MM.1S (cell line): ENCODE results near the gene RAB4B.
"Not testable (repeated sequence)": the region's sequence is repeated elsewhere in the genome, so short reads cannot be mapped to it uniquely, and the experiment has no call there.

Experiments used
- DNase-seq: peaks from one replicate; pipeline ENCODE4 v3.0.0-alpha.2; 2015
- H2AFZ ChIP-seq: fragments of 300-600 bp; sonication (generic); 2 replicates; pipeline ENCODE4 v1.6.0; 2016; ENCODE audit warnings: antibody characterized with exemption, low read length
- H3F3A ChIP-seq: fragments of 300-600 bp; sonication (generic); 2 replicates; pipeline ENCODE4 v1.6.1; 2016; ENCODE audit warnings: mild to moderate bottlenecking, antibody characterized with exemption, low read length, moderate library complexity, mixed read lengths; ENCODE audit not compliant: insufficient read depth
- H3K27ac ChIP-seq: fragments of 300-600 bp; sonication (generic); 2 replicates; pipeline ENCODE4 v1.5.1; 2016; ENCODE audit warnings: mild to moderate bottlenecking, low read length
- H3K27me3 ChIP-seq: fragments of 300-600 bp; sonication (generic); replicated peaks from 2 replicates; pipeline ENCODE4 v1.6.0; 2016; ENCODE audit warnings: low read length; ENCODE audit not compliant: insufficient read depth
- H3K36me3 ChIP-seq: fragments of 300-600 bp; sonication (generic); replicated peaks from 2 replicates; pipeline ENCODE4 v1.6.1; 2016; ENCODE audit warnings: mild to moderate bottlenecking, low read length, mixed read lengths; ENCODE audit not compliant: insufficient read depth
- H3K4me1 ChIP-seq: fragments of 300-600 bp; sonication (generic); 2 replicates; pipeline ENCODE4 v1.6.1; 2016; ENCODE audit warnings: low read length, mixed read lengths
- H3K4me2 ChIP-seq: fragments of 300-600 bp; sonication (generic); 2 replicates; pipeline ENCODE4 v1.6.0; 2016; ENCODE audit warnings: low read depth, low read length
- H3K4me3 ChIP-seq: fragments of 300-600 bp; sonication (generic); 2 replicates; pipeline ENCODE4 v1.5.1; 2016; ENCODE audit warnings: low read length, mixed read lengths
- H3K79me2 ChIP-seq: fragments of 300-600 bp; sonication (generic); 2 replicates; pipeline ENCODE4 v1.6.1; 2016; ENCODE audit warnings: mixed run types, low read length, mixed read lengths
- H3K9ac ChIP-seq: fragments of 300-600 bp; sonication (generic); 2 replicates; pipeline ENCODE4 v1.6.1; 2016; ENCODE audit warnings: low read length, mixed read lengths
- H3K9me2 ChIP-seq: fragments of 300-600 bp; sonication (generic); replicated peaks from 2 replicates; pipeline ENCODE4 v1.6.1; 2016; ENCODE audit warnings: mild to moderate bottlenecking, low read length, mixed read lengths; ENCODE audit not compliant: insufficient read depth
- H3K9me3 ChIP-seq: fragments of 300-600 bp; sonication (generic); replicated peaks from 2 replicates; pipeline ENCODE4 v1.6.1; 2016; ENCODE audit warnings: mild to moderate bottlenecking, low read length, mixed read lengths; ENCODE audit not compliant: insufficient read depth
- H4K20me1 ChIP-seq: fragments of 300-600 bp; sonication (generic); 2 replicates; pipeline ENCODE4 v1.6.1; 2016; ENCODE audit warnings: mild to moderate bottlenecking, low read length, moderate library complexity, mixed read lengths; ENCODE audit not compliant: insufficient read depth
- CTCF ChIP-seq: fragments of 300-600 bp; sonication (generic); IDR thresholded peaks from 2 replicates; pipeline ENCODE4 v1.5.1; 2016; ENCODE audit warnings: antibody characterized with exemption, low read length, mixed read lengths
- EZH2 ChIP-seq: fragments of 300-600 bp; sonication (generic); optimal IDR thresholded peaks from 2 replicates; pipeline ENCODE3; 2017; ENCODE audit warnings: low read depth, mild to moderate bottlenecking, antibody characterized with exemption, low read length, mixed read lengths
- EZH2phosphoT487 ChIP-seq: fragments of 300-600 bp; sonication (generic); IDR thresholded peaks from 2 replicates; pipeline ENCODE4 v1.6.1; 2018; ENCODE audit warnings: antibody characterized with exemption, low read length

The RAB4B gene

GRCh38 chr19:40781140-40781539 lies 3.1 kb downstream of the RAB4B start:
- Histone ChIP-seq H3K27me3 (peaks cover 7% of the 10 kb centered on the region), H3K4me2 (no peak overlapping the region), H3K27ac (no peak overlapping the region), H4K20me1 (peaks cover 7% of the 10 kb centered on the region), H3K36me3 (no peaks in the 10 kb centered on the region), H3K79me2 (no peaks in the 10 kb centered on the region), H3K9me3 (no peaks in the 10 kb centered on the region), H3K9ac (no peak overlapping the region), H3K9me2 (no peaks in the 10 kb centered on the region), H2AFZ (no peak overlapping the region), H3F3A (peaks cover 14% of the 10 kb centered on the region), H3K4me1 (peaks cover 12% of the 10 kb centered on the region), H3K4me3 (no peak overlapping the region)
- no peak for TF ChIP-seq CTCF
- DNase-seq: no peak

- Histone ChIP-seq H3F3A (no peaks in the 10 kb centered on the region; the same call in 1 of the 2 replicates), H3K4me1 (peaks cover 4% of the 10 kb centered on the region), H3K9me3 (no peaks in the 10 kb centered on the region), H3K4me3 (no peak overlapping the region), H3K79me2 (no peaks in the 10 kb centered on the region), H3K36me3 (no peaks in the 10 kb centered on the region), H2AFZ (no peak overlapping the region), H3K4me2 (no peak overlapping the region), H3K9me2 (no peaks in the 10 kb centered on the region), H3K27ac (no peak overlapping the region), H3K27me3 (no peaks in the 10 kb centered on the region), H3K9ac (no peak overlapping the region), H4K20me1 (no peaks in the 10 kb centered on the region)
- no peak for DNase-seq
- TF ChIP-seq CTCF (no peak), EZH2phosphoT487 (no peak)
Observed at GRCh38 chr19:40783711-40784110, 5.7 kb downstream of the RAB4B start.

GRCh38 chr19:40784146-40784545 lies 6.1 kb downstream of the RAB4B start:
- H3K4me2 ChIP-seq, H3K9me3 ChIP-seq, H3F3A ChIP-seq, DNase-seq, H3K79me2 ChIP-seq, H3K4me1 ChIP-seq, H3K9me2 ChIP-seq, H2AFZ ChIP-seq, H3K27me3 ChIP-seq, H3K36me3 ChIP-seq, H3K4me3 ChIP-seq, H3K9ac ChIP-seq, H4K20me1 ChIP-seq, H3K27ac ChIP-seq: not testable (repeated sequence)

GRCh38 chr19:40785526-40785925 lies 7.5 kb downstream of the RAB4B start:
- no peak overlapping the region for H3K9ac ChIP-seq
- H3K9me3 ChIP-seq: no peaks in the 10 kb centered on the region
- H4K20me1 ChIP-seq: no peaks in the 10 kb centered on the region
- no peaks in the 10 kb centered on the region; the same call in 1 of the 2 replicates for H3F3A ChIP-seq
- no peak for DNase-seq
- no peak overlapping the region for H3K4me2 ChIP-seq
- no peak overlapping the region for H3K4me3 ChIP-seq
- H3K36me3 ChIP-seq: no peaks in the 10 kb centered on the region
- no peaks in the 10 kb centered on the region for H3K27me3 ChIP-seq
- no peak overlapping the region for H2AFZ ChIP-seq
- no peaks in the 10 kb centered on the region for H3K4me1 ChIP-seq
- H3K9me2 ChIP-seq: no peaks in the 10 kb centered on the region
- TF ChIP-seq EZH2phosphoT487 (no peak), EZH2 (no peak), CTCF (no peak)
- no peaks in the 10 kb centered on the region for H3K79me2 ChIP-seq
- no peak overlapping the region for H3K27ac ChIP-seq
